GM12878 (cell line): ENCODE results near the gene PLCG2. TPM values are rescaled to one million over a fixed set of nuclear protein-coding genes. Genes with fewer than 3 reads are reported as not detected.

Source experiments
- BACH1 ChIP-seq: fragments of 450-650 bp; IDR thresholded peaks from 2 replicates; pipeline ENCODE4 v1.6.1; 2017; ENCODE audit warnings: mild to moderate bottlenecking, borderline replicate concordance
- CREB1 ChIP-seq: IDR thresholded peaks from 2 replicates; pipeline ENCODE4 v1.6.1; 2012; ENCODE audit warnings: low read depth, mild to moderate bottlenecking, inconsistent platforms
- DPF2 ChIP-seq: fragments of 450-650 bp; IDR thresholded peaks from 2 replicates; pipeline ENCODE4 v1.6.1; 2017; ENCODE audit warnings: mild to moderate bottlenecking
- EGR1 ChIP-seq, 2 experiments: IDR thresholded peaks; 1 replicate in 1 of 2; 2 replicates in 1 of 2; pipeline ENCODE4 v1.6.1; 2011 to 2012; ENCODE audit warnings: low read depth in 2 of 2, low read length in 2 of 2, borderline replicate concordance in 1 of 2, mild to moderate bottlenecking in 1 of 2, moderate library complexity in 1 of 2
- FOS ChIP-seq: IDR thresholded peaks from 3 replicates; pipeline ENCODE4 v1.6.1; 2011; ENCODE audit warnings: borderline replicate concordance; ENCODE audit not compliant: insufficient read length; ENCODE audit errors: extremely low read depth
- IKZF1 ChIP-seq: fragments of 450-650 bp; conservative IDR thresholded peaks from 2 replicates; pipeline ENCODE4 v1.6.1; 2017; ENCODE audit warnings: antibody characterized with exemption, mild to moderate bottlenecking
- NR2C2 ChIP-seq: IDR thresholded peaks from 2 replicates; pipeline ENCODE4 v1.6.1; 2011; ENCODE audit warnings: borderline replicate concordance, low read depth; ENCODE audit not compliant: control insufficient read depth, insufficient read length
- NR2F1 ChIP-seq: fragments of 450-650 bp; conservative IDR thresholded peaks from 2 replicates; pipeline ENCODE4 v1.6.1; 2017; ENCODE audit warnings: mild to moderate bottlenecking
- NRF1 ChIP-seq: conservative IDR thresholded peaks from 2 replicates; pipeline ENCODE4 v1.6.1; 2011; ENCODE audit warnings: mild to moderate bottlenecking, low read depth, low read length, improper control_type of control experiment
- RAD51 ChIP-seq: fragments of 450-650 bp; IDR thresholded peaks from 2 replicates; pipeline ENCODE4 v1.6.1; 2016; ENCODE audit warnings: moderate library complexity, mild to moderate bottlenecking, inconsistent platforms
- REST ChIP-seq: IDR thresholded peaks from 2 replicates; pipeline ENCODE4 v1.6.1; 2012; ENCODE audit warnings: mild to moderate bottlenecking, low read depth, low read length
- SKIL ChIP-seq: fragments of 450-650 bp; IDR thresholded peaks from 2 replicates; pipeline ENCODE4 v1.6.1; 2017; ENCODE audit warnings: mild to moderate bottlenecking, low read depth, inconsistent platforms; ENCODE audit not compliant: poor library complexity, severe bottlenecking
- SMARCA5 ChIP-seq: fragments of 450-650 bp; IDR thresholded peaks from 2 replicates; pipeline ENCODE4 v1.6.1; 2017; ENCODE audit warnings: mild to moderate bottlenecking
- SPI1 ChIP-seq: IDR thresholded peaks from 2 replicates; pipeline ENCODE4 v1.6.1; 2011; ENCODE audit warnings: low read depth, mild to moderate bottlenecking, low read length, moderate library complexity, borderline replicate concordance; ENCODE audit not compliant: insufficient read depth
- TAF1 ChIP-seq: IDR thresholded peaks from 2 replicates; pipeline ENCODE4 v1.6.1; 2011; ENCODE audit warnings: mild to moderate bottlenecking, low read depth, low read length, borderline replicate concordance
- ZBTB33 ChIP-seq: fragments of 450-650 bp; IDR thresholded peaks from 2 replicates; pipeline ENCODE4 v1.6.1; 2017; ENCODE audit warnings: mild to moderate bottlenecking
- ZSCAN29 ChIP-seq: fragments of 450-650 bp; IDR thresholded peaks from 2 replicates; pipeline ENCODE4 v1.6.1; 2017; ENCODE audit warnings: mild to moderate bottlenecking, moderate library complexity
- polyA plus RNA-seq, 11 experiments: library from polyadenylated mRNA; depleted of rRNA in 4 of 11; unstranded in 6 of 11; stranded (reverse) in 5 of 11; fragments of >200 nt; fragmentation: Nextera tagmentation in 4 of 11; fragmentation: Illumina TruSeq in 1 of 11; extraction: Ambion mirVana in 4 of 11; extraction: Trizol in 1 of 11; gene quantifications; 1 replicate in 1 of 11; 2 replicates in 10 of 11; pipeline versions ENCODE4 v1.2.1 to v1.2.3, GENCODE V29; 2011 to 2016; ENCODE audit warnings: inconsistent platforms in 2 of 11, missing spikeins in 2 of 11, low read depth in 1 of 11
- total RNA-seq, 4 experiments: library from RNA; depleted of rRNA in 3 of 4; stranded (reverse); fragments of >200 nt in 3 of 4; fragmentation: Illumina TruSeq in 1 of 4; extraction: Trizol in 1 of 4; gene quantifications; 2 replicates each; pipeline versions ENCODE4 v1.2.1 to v1.2.3, GENCODE V29; 2013 to 2021
- TF ChIP-seq, protein P1 (sequence below): fragments of 450-650 bp; IDR thresholded peaks from 2 replicates; pipeline ENCODE4 v1.6.1; 2018; ENCODE audit warnings: borderline replicate concordance, mild to moderate bottlenecking; ENCODE audit not compliant: partially characterized antibody
- TF ChIP-seq, protein P2 (sequence below): IDR thresholded peaks from 2 replicates; pipeline ENCODE4 v1.6.1; 2011; ENCODE audit warnings: borderline replicate concordance, low read depth, mild to moderate bottlenecking, moderate library complexity, mixed read lengths, low read length; ENCODE audit not compliant: insufficient read depth; ENCODE audit errors: extremely low read length

PLCG2 gene
- total and polyA plus RNA-seq, 10 of the 15 experiments (the other 5 are each of a cell fraction or from before 2014, with no cell fraction given), result 47.6 to 256 (median 149) TPM

- TF ChIP-seq ZBTB33 (no peak), NR2F1 (peak; percentile 92), SMARCA5 (no peak), TAF1 (0 out of 2 replicates have a peak, but pooled peaks have one; percentile 32), SKIL (no peak), NR2C2 (no peak), CREB1 (peak; percentile 37; the same call in 1 of the 2 replicates), BACH1 (peak; percentile 50; the same call in 1 of the 2 replicates), NRF1 (no peak), IKZF1 (peak; percentile 88), ZSCAN29 (no peak), FOS (no peak), SPI1 (peak; percentile 71), EGR1 (IDR thresholded peaks at IDR 0.05; ENCODE audit: borderline replicate concordance in 1 of 2, low read depth in 2 of 2, low read length in 2 of 2) (peak in 1 of 2 experiments; percentile 53; a peak in 1 of 3 replicates), REST (no peak), RAD51 (no peak), DPF2 (peak; percentile 58)
- TF ChIP-seq, protein P1, sequence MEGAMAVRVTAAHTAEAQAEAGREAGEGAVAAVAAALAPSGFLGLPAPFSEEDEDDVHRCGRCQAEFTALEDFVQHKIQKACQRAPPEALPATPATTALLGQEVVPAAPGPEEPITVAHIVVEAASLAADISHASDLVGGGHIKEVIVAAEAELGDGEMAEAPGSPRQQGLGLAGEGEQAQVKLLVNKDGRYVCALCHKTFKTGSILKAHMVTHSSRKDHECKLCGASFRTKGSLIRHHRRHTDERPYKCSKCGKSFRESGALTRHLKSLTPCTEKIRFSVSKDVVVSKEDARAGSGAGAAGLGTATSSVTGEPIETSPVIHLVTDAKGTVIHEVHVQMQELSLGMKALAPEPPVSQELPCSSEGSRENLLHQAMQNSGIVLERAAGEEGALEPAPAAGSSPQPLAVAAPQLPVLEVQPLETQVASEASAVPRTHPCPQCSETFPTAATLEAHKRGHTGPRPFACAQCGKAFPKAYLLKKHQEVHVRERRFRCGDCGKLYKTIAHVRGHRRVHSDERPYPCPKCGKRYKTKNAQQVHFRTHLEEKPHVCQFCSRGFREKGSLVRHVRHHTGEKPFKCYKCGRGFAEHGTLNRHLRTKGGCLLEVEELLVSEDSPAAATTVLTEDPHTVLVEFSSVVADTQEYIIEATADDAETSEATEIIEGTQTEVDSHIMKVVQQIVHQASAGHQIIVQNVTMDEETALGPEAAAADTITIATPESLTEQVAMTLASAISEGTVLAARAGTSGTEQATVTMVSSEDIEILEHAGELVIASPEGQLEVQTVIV, result no peak
- TF ChIP-seq, protein P2, sequence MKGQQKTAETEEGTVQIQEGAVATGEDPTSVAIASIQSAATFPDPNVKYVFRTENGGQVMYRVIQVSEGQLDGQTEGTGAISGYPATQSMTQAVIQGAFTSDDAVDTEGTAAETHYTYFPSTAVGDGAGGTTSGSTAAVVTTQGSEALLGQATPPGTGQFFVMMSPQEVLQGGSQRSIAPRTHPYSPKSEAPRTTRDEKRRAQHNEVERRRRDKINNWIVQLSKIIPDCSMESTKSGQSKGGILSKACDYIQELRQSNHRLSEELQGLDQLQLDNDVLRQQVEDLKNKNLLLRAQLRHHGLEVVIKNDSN, result no peak
These were observed 18.4 kb downstream of the PLCG2 start (continued) for GRCh38 chr16:81797443-81797842.
